Measurements from ENCODE around the gene VAV3. TPM values are rescaled to one million over a fixed set of nuclear protein-coding genes. Genes with fewer than 3 reads are reported as not detected.

VAV3 gene
- total RNA-seq, 2 donors from 2014 or later = 6.9 to 7.7 TPM

DNA sequence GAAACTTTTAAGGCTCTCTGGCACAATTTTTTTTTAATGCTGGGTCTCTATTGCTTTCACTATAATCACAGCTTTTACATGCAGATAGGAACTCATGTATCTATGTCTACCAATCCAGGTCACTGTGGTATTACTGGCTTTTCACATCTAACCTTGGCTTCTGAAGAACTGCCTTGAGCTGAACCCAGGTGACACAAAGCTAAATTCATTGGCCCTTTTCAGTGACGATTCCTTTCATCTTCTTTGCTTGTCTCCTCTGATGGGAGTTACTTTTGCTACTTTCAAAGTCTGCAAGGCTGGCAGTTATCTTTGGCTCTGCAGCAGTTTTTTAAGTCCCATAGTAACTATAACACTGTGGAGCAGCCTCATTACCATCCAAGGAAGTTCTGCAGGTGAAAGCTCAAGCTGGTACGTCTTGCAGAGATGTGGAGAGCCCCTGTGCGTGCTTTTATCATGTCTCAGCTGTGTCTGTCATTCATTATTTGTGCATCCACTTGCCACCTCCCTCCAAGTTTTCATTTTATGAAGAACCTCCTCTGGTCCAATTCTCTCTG is 364.3 kb downstream of the VAV3 start:
- Histone ChIP-seq H3K9me3 (no peaks in the 10 kb centered on the region), H3K4me1 (ENCODE audit: control insufficient read depth in 1 of 2, low read depth in 2 of 2) (no peaks in the 10 kb centered on the region), H3K36me3 (no peaks in the 10 kb centered on the region), H3K27ac (no peak overlapping the region), H3K4me3 (no peak overlapping the region), H3K27me3 (replicated peaks; ENCODE audit: insufficient read depth) (no peaks in the 10 kb centered on the region)
- no peak for DNase-seq (ENCODE audit: low spot score)
- ATAC-seq (ENCODE audit: insufficient number of reproducible peaks, low FRiP score, low read depth) = no peak
- TF ChIP-seq, protein P1, sequence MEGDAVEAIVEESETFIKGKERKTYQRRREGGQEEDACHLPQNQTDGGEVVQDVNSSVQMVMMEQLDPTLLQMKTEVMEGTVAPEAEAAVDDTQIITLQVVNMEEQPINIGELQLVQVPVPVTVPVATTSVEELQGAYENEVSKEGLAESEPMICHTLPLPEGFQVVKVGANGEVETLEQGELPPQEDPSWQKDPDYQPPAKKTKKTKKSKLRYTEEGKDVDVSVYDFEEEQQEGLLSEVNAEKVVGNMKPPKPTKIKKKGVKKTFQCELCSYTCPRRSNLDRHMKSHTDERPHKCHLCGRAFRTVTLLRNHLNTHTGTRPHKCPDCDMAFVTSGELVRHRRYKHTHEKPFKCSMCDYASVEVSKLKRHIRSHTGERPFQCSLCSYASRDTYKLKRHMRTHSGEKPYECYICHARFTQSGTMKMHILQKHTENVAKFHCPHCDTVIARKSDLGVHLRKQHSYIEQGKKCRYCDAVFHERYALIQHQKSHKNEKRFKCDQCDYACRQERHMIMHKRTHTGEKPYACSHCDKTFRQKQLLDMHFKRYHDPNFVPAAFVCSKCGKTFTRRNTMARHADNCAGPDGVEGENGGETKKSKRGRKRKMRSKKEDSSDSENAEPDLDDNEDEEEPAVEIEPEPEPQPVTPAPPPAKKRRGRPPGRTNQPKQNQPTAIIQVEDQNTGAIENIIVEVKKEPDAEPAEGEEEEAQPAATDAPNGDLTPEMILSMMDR (IDR thresholded peaks at IDR 0.05) = no peak

DNA sequence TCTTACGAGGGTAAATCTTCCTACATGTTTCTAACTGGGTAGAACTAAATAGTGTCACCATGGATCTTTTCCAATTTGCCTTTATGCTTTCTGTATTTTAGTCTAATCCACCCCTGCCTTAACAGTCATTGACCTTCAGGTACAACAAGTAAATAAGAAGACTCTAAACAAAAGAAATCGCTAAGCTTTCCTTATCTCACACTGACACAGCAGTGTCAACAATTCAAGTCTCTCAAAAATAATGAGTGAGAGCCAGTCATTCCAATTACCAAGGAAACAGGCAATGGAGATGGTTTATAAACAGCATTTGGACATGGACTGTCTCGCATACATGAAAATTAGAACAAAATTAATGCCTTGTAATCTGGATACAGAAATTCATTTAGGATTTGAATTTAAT is 365.8 kb downstream of the VAV3 start:
- H3K27ac ChIP-seq = no peak overlapping the region
- no peaks in the 10 kb centered on the region for H3K9me3 ChIP-seq
- H3K4me1 ChIP-seq (ENCODE audit: control insufficient read depth in 1 of 2, low read depth in 2 of 2) = no peaks in the 10 kb centered on the region
- ATAC-seq (ENCODE audit: insufficient number of reproducible peaks, low FRiP score, low read depth) = no peak
- no peak for DNase-seq (ENCODE audit: low spot score)
- H3K27me3 ChIP-seq (replicated peaks; ENCODE audit: insufficient read depth) = no peaks in the 10 kb centered on the region
- TF ChIP-seq, protein P1 (IDR thresholded peaks at IDR 0.05) = no peak
- no peak overlapping the region for H3K4me3 ChIP-seq
- H3K36me3 ChIP-seq = no peaks in the 10 kb centered on the region

DNA sequence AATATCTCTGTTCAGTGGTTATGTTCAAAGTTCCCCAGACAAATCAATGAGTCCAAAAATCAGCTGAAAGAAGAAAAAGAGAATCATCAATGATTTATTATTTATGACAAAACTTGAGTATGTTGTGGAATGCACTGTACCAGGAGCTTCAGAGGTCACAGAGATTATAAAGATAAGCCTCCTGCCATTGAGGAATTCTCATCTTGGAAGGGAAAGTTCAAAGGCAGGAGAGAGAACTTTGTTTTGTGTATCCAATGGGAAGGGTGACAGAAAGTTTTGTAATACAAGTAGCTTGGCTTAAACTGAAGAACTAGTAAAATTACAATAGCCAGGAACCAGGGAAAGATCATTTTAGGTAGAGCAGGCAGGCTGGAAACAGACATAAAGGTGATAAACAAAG is 367.7 kb downstream of the VAV3 start:
- TF ChIP-seq, protein P1 (IDR thresholded peaks at IDR 0.05) = no peak

DNA sequence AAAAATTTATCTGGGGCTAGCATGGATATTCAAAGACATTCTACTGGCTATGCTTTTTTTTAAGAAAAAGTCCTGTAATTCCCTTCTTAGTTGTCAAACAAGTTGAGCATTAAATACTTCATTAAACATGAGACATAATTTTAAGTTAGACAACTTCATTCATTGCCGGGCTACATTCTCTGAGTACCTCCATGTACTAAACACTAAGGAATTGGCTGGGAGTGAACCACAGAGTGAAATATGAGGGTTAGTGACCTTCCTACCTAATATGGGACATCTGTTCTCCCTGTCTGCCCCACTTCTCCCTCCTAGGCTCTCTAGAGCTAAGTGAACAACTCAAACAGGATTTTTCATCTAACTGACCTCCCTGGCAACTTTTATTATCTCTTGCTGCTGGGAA is 370.4 kb downstream of the VAV3 start:
- Histone ChIP-seq H3K27ac (no peak overlapping the region), H3K4me3 (no peak overlapping the region), H3K4me1 (ENCODE audit: control insufficient read depth in 1 of 2, low read depth in 2 of 2) (no peaks in the 10 kb centered on the region), H3K36me3 (no peaks in the 10 kb centered on the region), H3K9me3 (no peaks in the 10 kb centered on the region), H3K27me3 (replicated peaks; ENCODE audit: insufficient read depth) (no peaks in the 10 kb centered on the region)
- ATAC-seq (ENCODE audit: insufficient number of reproducible peaks, low FRiP score, low read depth) (no peak), DNase-seq (ENCODE audit: low spot score) (no peak)
- TF ChIP-seq, protein P1 (IDR thresholded peaks at IDR 0.05) = no peak

More for the DNA sequence above, 367.7 kb downstream of the VAV3 start:
- H3K36me3 ChIP-seq = no peaks in the 10 kb centered on the region
- H3K9me3 ChIP-seq = no peaks in the 10 kb centered on the region
- H3K27me3 ChIP-seq (replicated peaks; ENCODE audit: insufficient read depth) = no peaks in the 10 kb centered on the region
- no peak overlapping the region for H3K27ac ChIP-seq
- DNase-seq (ENCODE audit: low spot score) = no peak
- ATAC-seq (ENCODE audit: insufficient number of reproducible peaks, low FRiP score, low read depth) = no peak
- no peaks in the 10 kb centered on the region for H3K4me1 ChIP-seq (ENCODE audit: control insufficient read depth in 1 of 2, low read depth in 2 of 2)
- no peak overlapping the region for H3K4me3 ChIP-seq

DNA sequence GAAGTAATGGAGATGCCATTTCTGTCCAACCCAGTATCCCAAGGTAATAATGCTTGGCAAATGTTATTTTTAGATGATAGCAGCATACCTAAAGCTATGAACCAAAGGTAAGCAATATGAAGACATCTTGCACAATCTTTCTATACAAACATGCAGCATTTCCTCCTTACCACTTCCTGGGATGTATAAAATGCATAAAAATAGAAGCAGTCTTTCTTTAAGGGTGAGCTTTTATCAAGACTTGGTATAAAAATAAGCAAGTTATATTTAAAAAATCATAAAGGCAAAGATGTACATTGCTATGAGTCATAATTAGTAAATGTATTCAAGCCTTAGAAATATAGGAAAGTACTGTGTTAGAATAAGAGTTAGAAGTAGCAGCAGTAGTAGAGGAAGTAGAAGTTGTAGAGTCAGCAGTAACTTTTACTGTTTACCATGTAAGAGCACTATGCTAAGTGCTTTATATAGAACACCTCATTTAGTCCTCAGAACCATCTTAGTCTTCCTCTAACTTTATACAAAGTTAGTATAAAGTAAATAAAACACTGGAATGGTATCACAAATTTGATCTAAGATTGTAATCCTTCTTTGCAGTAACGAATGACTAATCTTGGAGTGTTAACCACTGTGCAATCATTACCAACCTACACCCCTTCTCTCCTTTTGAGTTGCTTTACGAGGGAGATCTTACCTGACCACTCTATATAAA is 371.3 kb downstream of the VAV3 start:
- ATAC-seq (ENCODE audit: insufficient number of reproducible peaks, low FRiP score, low read depth) = no peak
- Histone ChIP-seq H3K4me3 (no peak overlapping the region), H3K9me3 (no peaks in the 10 kb centered on the region), H3K27ac (no peak overlapping the region), H3K27me3 (replicated peaks; ENCODE audit: insufficient read depth) (no peaks in the 10 kb centered on the region), H3K4me1 (ENCODE audit: control insufficient read depth in 1 of 2, low read depth in 2 of 2) (no peaks in the 10 kb centered on the region), H3K36me3 (no peaks in the 10 kb centered on the region)
- no peak for DNase-seq (ENCODE audit: low spot score)
- TF ChIP-seq, protein P1 (IDR thresholded peaks at IDR 0.05) = no peak
